B cell (primary cell): ENCODE measurements around the gene ZNF229.

ENCODE experiments used
- CTCF ChIP-seq: fragments of 200-600 bp; IDR thresholded peaks from one replicate; pipeline ENCODE4 v1.8.0; 2022; ENCODE audit warnings: antibody characterized with exemption, mild to moderate bottlenecking
- EZH2 ChIP-seq: IDR thresholded peaks from 2 replicates; pipeline ENCODE4 v1.6.1; 2012; ENCODE audit warnings: borderline replicate concordance, low read depth, mild to moderate bottlenecking, moderate library complexity, low read length; ENCODE audit not compliant: insufficient read depth, poor library complexity, severe bottlenecking

GRCh38 chr19:44401139-44402115 is 46.8 kb downstream of the ZNF229 start, which contains the start of gene ZNF285:
- TF ChIP-seq CTCF (no peak), EZH2 (no peak)
